ENCODE data around the gene ITPKC. TPM values are rescaled to one million over a fixed set of nuclear protein-coding genes. Genes with fewer than 3 reads are reported as not detected.

ITPKC gene
- total RNA-seq, 1 donor from 2014 or later: 12.6 TPM

- intact Hi-C loops (cut with DNase I): no loop called here
- no peak for DNase-seq (ENCODE audit: missing footprints)
- no peak for ATAC-seq
Measured at GRCh38 chr19:40688987-40689338, 27.9 kb upstream of the ITPKC start.

GRCh38 chr19:40689339-40690049, 27.4 kb upstream of the ITPKC start:
- intact Hi-C loops (cut with DNase I): loop anchor here (2.0 kb wide), 3 partner anchors 25 to 61 kb away; partner anchors contain the start of genes ACTMAP and SNRPA
- ATAC-seq (no peak), DNase-seq (ENCODE audit: missing footprints) (peak; percentile 74)

GRCh38 chr19:40690050-40690692, 26.7 kb upstream of the ITPKC start, which contains the start of gene NUMBL:
Gene NUMBL, minus strand, starts transcription at chr19:40690651. Its CDS starts 168 bp downstream, at chr19:40690483.
- intact Hi-C loops (cut with DNase I): loop anchor here (2.0 kb wide), 3 partner anchors 25 to 61 kb away; partner anchors contain the start of genes ACTMAP and SNRPA
- ATAC-seq (no peak), DNase-seq (ENCODE audit: missing footprints) (no peak)

GRCh38 chr19:40690693-40691420, 26.1 kb upstream of the ITPKC start:
- peak; percentile 98 for DNase-seq (ENCODE audit: missing footprints)
- ATAC-seq: peak; percentile 92
- intact Hi-C loops (cut with DNase I): loop anchor here (2.0 kb wide), 3 partner anchors 24 to 60 kb away; partner anchors contain the start of genes ACTMAP and SNRPA

- DNase-seq (ENCODE audit: missing footprints) (no peak), ATAC-seq (no peak)
- intact Hi-C loops (cut with DNase I): loop anchor here (2.0 kb wide), 3 partner anchors 23 to 59 kb away; partner anchors contain the start of genes ACTMAP and SNRPA
Measured at GRCh38 chr19:40691421-40692211, 25.3 kb upstream of the ITPKC start.

GRCh38 chr19:40692212-40692551, 24.7 kb upstream of the ITPKC start:
- no peak for ATAC-seq
- intact Hi-C loops (cut with DNase I): no loop called here

GRCh38 chr19:40693150-40693788, 23.6 kb upstream of the ITPKC start:
- intact Hi-C loops (cut with DNase I): no loop called here
- ATAC-seq: no peak
- DNase-seq (ENCODE audit: missing footprints): no peak

More at GRCh38 chr19:40692212-40692551, 24.7 kb upstream of the ITPKC start:
- no peak for DNase-seq (ENCODE audit: missing footprints)

- intact Hi-C loops (cut with DNase I): no loop called here
- DNase-seq (ENCODE audit: missing footprints) (no peak), ATAC-seq (no peak)
Measured at GRCh38 chr19:40693896-40694295, 23.0 kb upstream of the ITPKC start.

GRCh38 chr19:40695881-40696280, 21.0 kb upstream of the ITPKC start:
- intact Hi-C loops (cut with DNase I): no loop called here
- ATAC-seq: no peak
- no peak for DNase-seq (ENCODE audit: missing footprints)

GRCh38 chr19:40697007-40697406, 19.9 kb upstream of the ITPKC start:
- no peak for ATAC-seq
- intact Hi-C loops (cut with DNase I): no loop called here

GRCh38 chr19:40700083-40700482, 16.8 kb upstream of the ITPKC start:
- DNase-seq (ENCODE audit: missing footprints): no peak
- ATAC-seq: no peak
- intact Hi-C loops (cut with DNase I): no loop called here

More at GRCh38 chr19:40697007-40697406, 19.9 kb upstream of the ITPKC start:
- no peak for DNase-seq (ENCODE audit: missing footprints)

GRCh38 chr19:40701758-40702157, 15.2 kb upstream of the ITPKC start:
- intact Hi-C loops (cut with DNase I): no loop called here
- DNase-seq (ENCODE audit: missing footprints): no peak
- no peak for ATAC-seq

- DNase-seq (ENCODE audit: missing footprints): peak; percentile 76
- peak; percentile 73 for ATAC-seq
- intact Hi-C loops (cut with DNase I): no loop called here
Measured at GRCh38 chr19:40702337-40703012, 14.4 kb upstream of the ITPKC start.

- intact Hi-C loops (cut with DNase I): no loop called here
- DNase-seq (ENCODE audit: missing footprints) (peak; percentile 26), ATAC-seq (no peak)
Measured at GRCh38 chr19:40703029-40703755, 13.7 kb upstream of the ITPKC start.

- ATAC-seq (no peak), DNase-seq (ENCODE audit: missing footprints) (peak; percentile 64)
- intact Hi-C loops (cut with DNase I): no loop called here
Measured at GRCh38 chr19:40704491-40705361, 12.2 kb upstream of the ITPKC start.

GRCh38 chr19:40705362-40705651, 11.6 kb upstream of the ITPKC start:
- ATAC-seq (peak; percentile 27), DNase-seq (ENCODE audit: missing footprints) (peak; percentile 77)
- intact Hi-C loops (cut with DNase I): no loop called here

All from Right ventricle myocardium inferior (tissue), 1 donor.